ENCODE data around the gene GPR84. TPM values are rescaled to one million over a fixed set of nuclear protein-coding genes. Genes with fewer than 3 reads are reported as not detected.

GPR84 gene
- total and polyA plus RNA-seq, 2 donors (not counting 3 experiments of a cell fraction or from before 2014, with no cell fraction given): not detected

DNA sequence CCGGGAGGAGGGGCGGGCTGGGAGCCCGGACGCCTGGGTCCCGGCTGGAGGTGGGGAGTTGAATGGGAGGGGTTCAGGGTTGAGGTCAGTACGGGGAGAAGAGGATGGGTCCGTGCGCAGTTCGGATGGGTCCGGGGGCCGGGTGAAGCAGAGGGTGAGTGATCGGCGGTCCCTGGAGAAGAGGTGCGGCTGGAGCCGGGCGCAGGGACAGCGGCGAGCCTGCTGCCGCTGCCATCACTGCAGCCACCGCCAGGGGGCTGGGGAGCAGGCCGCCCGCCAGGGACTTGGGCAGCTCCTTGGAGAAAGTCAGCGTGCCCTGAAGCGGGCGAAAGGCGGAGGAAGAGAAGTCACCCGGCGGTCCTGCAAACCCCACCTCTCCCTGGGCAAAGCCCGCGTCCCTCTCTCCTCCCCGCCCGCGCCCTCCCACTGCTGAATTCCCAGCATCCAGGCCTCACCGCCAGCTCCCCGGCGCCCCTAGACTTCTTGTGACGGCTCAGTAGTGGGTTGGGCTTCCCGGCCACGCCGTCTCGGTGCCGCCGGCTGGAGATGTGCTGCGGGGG is 6.0 kb upstream of the GPR84 start:
- dilution Hi-C loops (cut with MboI; ENCODE audit: extremely low pct_ligation_motif_present, low sequenced_read_pairs): no loop called here
- Histone ChIP-seq H3K9me1 (replicated peaks; ENCODE audit: control insufficient read depth, extremely low read depth, insufficient read depth, low read length) (no peaks in the 10 kb centered on the region), H3K79me2 (ENCODE audit: control insufficient read depth, insufficient read depth, low read length) (no peaks in the 10 kb centered on the region), H2AFZ (ENCODE audit: low read depth, low read length) (peak overlapping the region; percentile 75), H3K27me3 (ENCODE audit: control insufficient read depth in 2 of 2, insufficient read depth in 2 of 2, low read length in 2 of 2) (no peaks in the 10 kb centered on the region), H3K4me1 (ENCODE audit: control insufficient read depth, extremely low read depth, insufficient read depth, low read length) (peaks cover 33% of the 10 kb centered on the region), H3K27ac (ENCODE audit: insufficient read depth, low read depth, low read length) (no peak overlapping the region), H3K36me3 (ENCODE audit: control insufficient read depth in 2 of 2, extremely low read depth in 1 of 2, insufficient read depth in 2 of 2, low read length in 2 of 2) (no peaks in the 10 kb centered on the region), H3K9ac (replicated peaks; ENCODE audit: extremely low read depth, insufficient read depth, low read length) (no peak overlapping the region), H3K9me3 (replicated peaks; ENCODE audit: control insufficient read depth, insufficient read depth, low read length) (no peaks in the 10 kb centered on the region), H4K20me1 (replicated peaks; ENCODE audit: control insufficient read depth, extremely low read depth, insufficient read depth, low read length) (no peaks in the 10 kb centered on the region), H3K4me3 (replicated peaks in 1 of 3; ENCODE audit: insufficient read depth in 1 of 3, low read depth in 1 of 3, low read length in 3 of 3) (peak overlapping the region in 1 of 3 experiments; percentile 19), H3K4me2 (ENCODE audit: insufficient read depth, low read length) (peak overlapping the region; percentile 21)
- ChIA-PET POLR2A (interaction anchor here (0.6 to 1.4 kb wide), 5 partner anchors 9 to 80 kb away, joined by 3 to 6 read pairs (median 5); no protein-coding TSS in a partner anchor), CTCF (interaction anchor here (0.6 to 2.9 kb wide), 39 partner anchors 8 to 694 kb away, joined by 3 to 142 read pairs (median 4); partner anchors contain the start of genes ATP5MC2, COPZ1, NFE2 and ZNF385A)
- TF ChIP-seq GATA2 (IDR thresholded peaks at IDR 0.05; ENCODE audit: insufficient read depth, insufficient read length, low read depth, low read length) (no peak), JUN (IDR thresholded peaks at IDR 0.05; ENCODE audit: borderline replicate concordance, insufficient read depth, insufficient read length, low read depth) (no peak), POLR2AphosphoS5 (IDR thresholded peaks at IDR 0.05; ENCODE audit: insufficient read depth, low read depth, low read length) (peak; percentile 28), EZH2 (IDR thresholded peaks at IDR 0.05; ENCODE audit: borderline replicate concordance, low read depth, low read length, severe bottlenecking) (no peak)
- TF ChIP-seq, protein P1, sequence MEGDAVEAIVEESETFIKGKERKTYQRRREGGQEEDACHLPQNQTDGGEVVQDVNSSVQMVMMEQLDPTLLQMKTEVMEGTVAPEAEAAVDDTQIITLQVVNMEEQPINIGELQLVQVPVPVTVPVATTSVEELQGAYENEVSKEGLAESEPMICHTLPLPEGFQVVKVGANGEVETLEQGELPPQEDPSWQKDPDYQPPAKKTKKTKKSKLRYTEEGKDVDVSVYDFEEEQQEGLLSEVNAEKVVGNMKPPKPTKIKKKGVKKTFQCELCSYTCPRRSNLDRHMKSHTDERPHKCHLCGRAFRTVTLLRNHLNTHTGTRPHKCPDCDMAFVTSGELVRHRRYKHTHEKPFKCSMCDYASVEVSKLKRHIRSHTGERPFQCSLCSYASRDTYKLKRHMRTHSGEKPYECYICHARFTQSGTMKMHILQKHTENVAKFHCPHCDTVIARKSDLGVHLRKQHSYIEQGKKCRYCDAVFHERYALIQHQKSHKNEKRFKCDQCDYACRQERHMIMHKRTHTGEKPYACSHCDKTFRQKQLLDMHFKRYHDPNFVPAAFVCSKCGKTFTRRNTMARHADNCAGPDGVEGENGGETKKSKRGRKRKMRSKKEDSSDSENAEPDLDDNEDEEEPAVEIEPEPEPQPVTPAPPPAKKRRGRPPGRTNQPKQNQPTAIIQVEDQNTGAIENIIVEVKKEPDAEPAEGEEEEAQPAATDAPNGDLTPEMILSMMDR (IDR thresholded peaks at IDR 0.05; ENCODE audit: extremely low read depth in 1 of 2, insufficient read depth in 1 of 2, low read depth in 1 of 2, low read length in 2 of 2): peak; percentile 88 to 97
- intact Hi-C loops (cut with micrococcal nuclease): loop anchor here (1.0 to 2.0 kb wide), 3 partner anchors 9 to 69 kb away; partner anchors contain the start of gene COPZ1
- no TSS peak for BruUV-seq (replicated peaks)
- DNase-seq (ENCODE audit: low read depth, low spot score) (peak; percentile 79), FAIRE-seq (peak; percentile 76)

Data from endothelial cell of umbilical vein (primary cell).